Breast epithelium (tissue), 3 donors: ENCODE measurements around the gene NCKAP5L.

Experiments
- CTCF ChIP-seq, 3 donors: fragments of 450-650 bp; IDR thresholded peaks; one replicate each; pipeline ENCODE4 v1.5.1; 2016 to 2017; ENCODE audit warnings: antibody characterized with exemption in 3 of 3, mild to moderate bottlenecking in 3 of 3, moderate library complexity in 3 of 3
- POLR2A ChIP-seq: fragments of 450-650 bp; IDR thresholded peaks from one replicate; pipeline ENCODE4 v1.6.1; 2016; ENCODE audit warnings: antibody characterized with exemption, mild to moderate bottlenecking, moderate library complexity
- POLR2AphosphoS5 ChIP-seq, 3 donors: sonication (generic); formaldehyde crosslinking; IDR thresholded peaks; one replicate each; pipeline ENCODE4 v1.6.1; 2017; ENCODE audit warnings: antibody characterized with exemption in 3 of 3

- no peak for TF ChIP-seq CTCF (IDR thresholded peaks at IDR 0.05)
- TF ChIP-seq POLR2AphosphoS5 (IDR thresholded peaks at IDR 0.05), result no peak
- no peak for TF ChIP-seq POLR2A
Measured at GRCh38 chr12:49811961-49812401, 16.2 kb downstream of the NCKAP5L start.
